ENCODE results near the gene CD55. TPM values are rescaled to one million over a fixed set of nuclear protein-coding genes. Genes with fewer than 3 reads are reported as not detected.

Gene CD55
- total and polyA plus RNA-seq, 8 donors: 8.1 to 168 (median 25.6) TPM

- H3K4me3 ChIP-seq: no peak overlapping the region
- no peak overlapping the region for H3K27ac ChIP-seq
- H3K27me3 ChIP-seq: no peaks in the 10 kb centered on the region
- peaks cover 0 to 13% (median 9%) of the 10 kb centered on the region in 4 donors for H3K4me1 ChIP-seq
- 24 to 77% (median 56%) methylated on average over 1 of the region's 1 CpG for WGBS, 5 donors
- intact Hi-C loops (cut with DNase I; ENCODE audit: low total_unique reads): no loop called here
- no peaks in the 10 kb centered on the region for H3K36me3 ChIP-seq
- no peak for DNase-seq
- no peaks in the 10 kb centered on the region for H3K9me3 ChIP-seq
- TF ChIP-seq, protein P1, sequence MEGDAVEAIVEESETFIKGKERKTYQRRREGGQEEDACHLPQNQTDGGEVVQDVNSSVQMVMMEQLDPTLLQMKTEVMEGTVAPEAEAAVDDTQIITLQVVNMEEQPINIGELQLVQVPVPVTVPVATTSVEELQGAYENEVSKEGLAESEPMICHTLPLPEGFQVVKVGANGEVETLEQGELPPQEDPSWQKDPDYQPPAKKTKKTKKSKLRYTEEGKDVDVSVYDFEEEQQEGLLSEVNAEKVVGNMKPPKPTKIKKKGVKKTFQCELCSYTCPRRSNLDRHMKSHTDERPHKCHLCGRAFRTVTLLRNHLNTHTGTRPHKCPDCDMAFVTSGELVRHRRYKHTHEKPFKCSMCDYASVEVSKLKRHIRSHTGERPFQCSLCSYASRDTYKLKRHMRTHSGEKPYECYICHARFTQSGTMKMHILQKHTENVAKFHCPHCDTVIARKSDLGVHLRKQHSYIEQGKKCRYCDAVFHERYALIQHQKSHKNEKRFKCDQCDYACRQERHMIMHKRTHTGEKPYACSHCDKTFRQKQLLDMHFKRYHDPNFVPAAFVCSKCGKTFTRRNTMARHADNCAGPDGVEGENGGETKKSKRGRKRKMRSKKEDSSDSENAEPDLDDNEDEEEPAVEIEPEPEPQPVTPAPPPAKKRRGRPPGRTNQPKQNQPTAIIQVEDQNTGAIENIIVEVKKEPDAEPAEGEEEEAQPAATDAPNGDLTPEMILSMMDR (IDR thresholded peaks at IDR 0.05): no peak
- TF ChIP-seq POLR2A (IDR thresholded peaks at IDR 0.05) (no peak), POLR2AphosphoS5 (IDR thresholded peaks at IDR 0.05) (no peak), EP300 (IDR thresholded peaks at IDR 0.05) (no peak)
These were observed 18.7 kb upstream of the CD55 start for GRCh38 chr1:207302618-207303393.

GRCh38 chr1:207304710-207305488 is 16.6 kb upstream of the CD55 start:
- no peaks in the 10 kb centered on the region for H3K27me3 ChIP-seq
- WGBS, 5 donors: 44 to 59% (median 54%) methylated on average over 8 of the region's 8 CpGs
- intact Hi-C loops (cut with DNase I; ENCODE audit: low total_unique reads): no loop called here
- peak overlapping the region in 2 of 5 donors; percentile 38 to 57 for H3K27ac ChIP-seq
- H3K4me3 ChIP-seq: no peak overlapping the region
- peak in 1 of 2 donors; percentile 59 for DNase-seq
- no peaks in the 10 kb centered on the region for H3K9me3 ChIP-seq
- peaks cover 0 to 13% (median 6%) of the 10 kb centered on the region in 4 donors for H3K4me1 ChIP-seq
- no peaks in the 10 kb centered on the region for H3K36me3 ChIP-seq
- TF ChIP-seq, protein P1 (IDR thresholded peaks at IDR 0.05): no peak
- no peak for TF ChIP-seq POLR2A (IDR thresholded peaks at IDR 0.05)
- TF ChIP-seq EP300 (IDR thresholded peaks at IDR 0.05): no peak
- TF ChIP-seq POLR2AphosphoS5 (IDR thresholded peaks at IDR 0.05): peak in 1 of 3 donors; percentile 48

DNA sequence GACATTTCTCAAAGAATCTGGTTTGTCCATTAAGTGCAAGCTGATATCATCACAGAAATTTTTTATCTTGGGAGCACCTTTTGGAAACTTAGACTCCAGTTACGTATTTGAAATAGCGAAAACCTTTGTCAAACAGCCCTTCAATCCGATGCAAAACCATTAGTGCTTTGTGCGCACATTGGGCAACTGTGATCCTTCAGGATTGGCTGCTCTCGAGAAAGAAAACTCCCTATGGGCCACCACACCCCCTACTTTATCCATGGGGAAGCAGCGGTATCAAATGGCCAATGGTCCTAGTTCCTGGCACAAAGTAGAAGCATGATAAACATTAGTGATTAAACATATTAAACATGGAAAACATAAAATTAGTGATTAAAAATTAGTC is 16.0 kb upstream of the CD55 start:
- Histone ChIP-seq H3K27me3 (no peaks in the 10 kb centered on the region), H3K36me3 (no peaks in the 10 kb centered on the region), H3K4me1 (peaks cover 0 to 18% (median 9%) of the 10 kb centered on the region in 4 donors), H3K27ac (peak overlapping the region in 1 of 5 donors; percentile 57), H3K4me3 (no peak overlapping the region), H3K9me3 (no peaks in the 10 kb centered on the region)
- DNase-seq: no peak
- no peak for TF ChIP-seq POLR2AphosphoS5 (IDR thresholded peaks at IDR 0.05)
- TF ChIP-seq EP300 (IDR thresholded peaks at IDR 0.05): no peak
- TF ChIP-seq, protein P1 (IDR thresholded peaks at IDR 0.05): no peak
- TF ChIP-seq POLR2A (IDR thresholded peaks at IDR 0.05): no peak
- WGBS, 5 donors: 61 to 78% (median 68%) methylated on average over 6 of the region's 6 CpGs
- intact Hi-C loops (cut with DNase I; ENCODE audit: low total_unique reads): no loop called here

GRCh38 chr1:207306023-207306422 is 15.5 kb upstream of the CD55 start:
- Histone ChIP-seq H3K27me3 (no peaks in the 10 kb centered on the region), H3K9me3 (no peaks in the 10 kb centered on the region), H3K4me3 (no peak overlapping the region), H3K4me1 (peaks cover 0 to 22% (median 9%) of the 10 kb centered on the region in 4 donors), H3K36me3 (no peaks in the 10 kb centered on the region), H3K27ac (no peak overlapping the region)
- DNase-seq: no peak
- WGBS, 5 donors: 66 to 87% (median 86%) methylated on average over 1 of the region's 1 CpG
- intact Hi-C loops (cut with DNase I; ENCODE audit: low total_unique reads): no loop called here
- TF ChIP-seq POLR2AphosphoS5 (IDR thresholded peaks at IDR 0.05): no peak
- TF ChIP-seq, protein P1 (IDR thresholded peaks at IDR 0.05): no peak
- TF ChIP-seq EP300 (IDR thresholded peaks at IDR 0.05): no peak
- TF ChIP-seq POLR2A (IDR thresholded peaks at IDR 0.05): no peak
